ENCODE measurements around the gene NHLRC1. TPM values are rescaled to one million over a fixed set of nuclear protein-coding genes. Genes with fewer than 3 reads are reported as not detected.

NHLRC1 gene
- total and polyA plus RNA-seq, 2 of the 8 experiments (the other 6 are each of a cell fraction or from before 2014, with no cell fraction given) = 0.57 to 0.58 TPM

- H3K79me2 ChIP-seq (ENCODE audit: control insufficient read depth in 1 of 2, insufficient read depth in 2 of 2, low read length in 2 of 2) = no peaks in the 10 kb centered on the region
- no peak for TF ChIP-seq SP1 (IDR thresholded peaks at IDR 0.05; ENCODE audit: low read depth, low read length)
- TF ChIP-seq CBX8 (IDR thresholded peaks at IDR 0.05; ENCODE audit: borderline replicate concordance, low read depth, low read length) = no peak
- no peak for TF ChIP-seq RNF2 (IDR thresholded peaks at IDR 0.05; ENCODE audit: borderline replicate concordance, low read depth, low read length, missing control alignments, poor library complexity, severe bottlenecking)
- no peak for TF ChIP-seq POLR2A (IDR thresholded peaks at IDR 0.05; ENCODE audit: control extremely low read depth in 1 of 2, low read depth in 2 of 2, low read length in 2 of 2)
- no peak for TF ChIP-seq MAX (IDR thresholded peaks at IDR 0.05)
- TF ChIP-seq CTBP2 (IDR thresholded peaks at IDR 0.05; ENCODE audit: borderline replicate concordance, insufficient read depth, insufficient read length, low read length) = no peak
- H2AFZ ChIP-seq (ENCODE audit: low read length) = no peak overlapping the region
- H2BK5ac ChIP-seq (ENCODE audit: low read depth, low read length) = no peak overlapping the region
- H3K23ac ChIP-seq (ENCODE audit: insufficient read length) = no peak overlapping the region
- H4K20me1 ChIP-seq (replicated peaks in 1 of 2; ENCODE audit: control insufficient read depth in 1 of 2, insufficient read depth in 2 of 2, low read length in 2 of 2) = peaks cover 0 to 2% of the 10 kb centered on the region in 2 experiments
- peaks cover 2 to 29% (median 13%) of the 10 kb centered on the region in 4 experiments; a peak in 5 of 8 replicates for H3K36me3 ChIP-seq (ENCODE audit: control insufficient read depth in 2 of 4, insufficient read depth in 4 of 4, low read length in 3 of 4)
- ChIA-PET POLR2A (ENCODE audit: partially characterized antibody) (interaction anchor here (0.9 to 1.6 kb wide), 2 partner anchors 70 to 80 kb away, joined by 3 read pairs; no protein-coding TSS in a partner anchor), CTCF (ENCODE audit: partially characterized antibody) (interaction anchor here (0.7 kb wide), 2 partner anchors 56 to 624 kb away, joined by 3 read pairs; no protein-coding TSS in a partner anchor)
- no peak overlapping the region for H4K5ac ChIP-seq (ENCODE audit: insufficient read length, low read depth, low read length)
- no peak overlapping the region for H3K27ac ChIP-seq (ENCODE audit: low read depth, low read length)
- no peak overlapping the region for H2BK12ac ChIP-seq (ENCODE audit: low read depth, low read length)
- H3K27me3 ChIP-seq (replicated peaks in 1 of 4; ENCODE audit: control insufficient read depth in 3 of 4, extremely low read depth in 1 of 4, insufficient read depth in 3 of 4, low read length in 3 of 4) = no peaks in the 10 kb centered on the region
- no peak overlapping the region for H2BK20ac ChIP-seq (ENCODE audit: low read length)
- FAIRE-seq (no peak), DNase-seq (ENCODE audit: low read depth in 1 of 2, low spot score in 2 of 2) (no peak)
- H3K14ac ChIP-seq (ENCODE audit: insufficient read length) = no peak overlapping the region
- no peak overlapping the region for H3K18ac ChIP-seq (ENCODE audit: extremely low read depth, low read length)
- no peak overlapping the region for H3K9ac ChIP-seq (replicated peaks in 1 of 4; ENCODE audit: extremely low read depth in 1 of 4, low read depth in 3 of 4, low read length in 3 of 4)
- H3K4me2 ChIP-seq (ENCODE audit: insufficient read depth in 1 of 2, low read depth in 2 of 2, low read length in 2 of 2) = no peak overlapping the region
- 80% methylated on average over 2 of the region's 2 CpGs; no CpG with 5 or more reads in 1 of the 2 experiments for WGBS, 2 experiments (ENCODE audit: extremely low coverage in 1 of 2, insufficient coverage in 1 of 2, insufficient read length in 1 of 2, insufficient replicate concordance in 2 of 2, low coverage in 1 of 2, low lambda C conversion rate in 2 of 2, missing lambda C conversion rate in 1 of 2)
- no peaks in the 10 kb centered on the region for H3K23me2 ChIP-seq (ENCODE audit: low read depth, low read length)
- no peak overlapping the region for H2BK15ac ChIP-seq (ENCODE audit: low read length)
- H4K8ac ChIP-seq (ENCODE audit: extremely low read depth, insufficient read depth, low read length) = no peak overlapping the region
- H3K4ac ChIP-seq (replicated peaks; ENCODE audit: insufficient read length, low read depth, low read length) = no peak overlapping the region
- H3K4me1 ChIP-seq (replicated peaks in 1 of 4; ENCODE audit: control insufficient read depth in 3 of 4, insufficient read depth in 4 of 4, low read length in 3 of 4) = no peaks in the 10 kb centered on the region
- H3K9me3 ChIP-seq (ENCODE audit: insufficient read depth in 2 of 2, low read depth in 1 of 2, low read length in 1 of 2) = peaks cover 0 to 7% of the 10 kb centered on the region in 2 experiments; a peak in 2 of 4 replicates
- no peak overlapping the region for H4K91ac ChIP-seq (replicated peaks; ENCODE audit: insufficient read length, low read length)
- H2BK120ac ChIP-seq (replicated peaks; ENCODE audit: low read depth, low read length) = no peak overlapping the region
- H3K56ac ChIP-seq (replicated peaks; ENCODE audit: insufficient read length, low read depth, low read length) = no peak overlapping the region
- no peak overlapping the region for H2AK5ac ChIP-seq (ENCODE audit: low read depth, low read length)
- H3K79me1 ChIP-seq (ENCODE audit: low read depth, low read length) = no peaks in the 10 kb centered on the region
- no peak overlapping the region for H3K4me3 ChIP-seq (ENCODE audit: extremely low read depth in 1 of 4, insufficient read depth in 2 of 4, low read depth in 3 of 4, low read length in 4 of 4)
Observed at GRCh38 chr6:18166312-18167036, 44.0 kb upstream of the NHLRC1 start.
